ENCODE results near the gene LARP1B. TPM values are rescaled to one million over a fixed set of nuclear protein-coding genes. Genes with fewer than 3 reads are reported as not detected.

Gene LARP1B
- total and polyA plus RNA-seq, 2 of the 8 experiments (the other 6 are each of a cell fraction or from before 2014, with no cell fraction given) = 10.6 to 47.0 TPM

GRCh38 chr4:128153800-128154199 lies 92.7 kb downstream of the LARP1B start (continued):
- TF ChIP-seq CHD7 (IDR thresholded peaks at IDR 0.05; ENCODE audit: insufficient replicate concordance, low read length) = no peak
- no peak for TF ChIP-seq RXRA (IDR thresholded peaks at IDR 0.05; ENCODE audit: insufficient read depth, low read depth, low read length)
- no peak for TF ChIP-seq JUN (IDR thresholded peaks at IDR 0.05; ENCODE audit: low read depth, low read length)
- no peak for TF ChIP-seq SAP30 (IDR thresholded peaks at IDR 0.05; ENCODE audit: insufficient read depth, insufficient replicate concordance, low read length)
- TF ChIP-seq SUZ12 (IDR thresholded peaks at IDR 0.05; ENCODE audit: low read length) = no peak
- no peak for TF ChIP-seq CHD2 (IDR thresholded peaks at IDR 0.05; ENCODE audit: low read length)
- no peak for TF ChIP-seq ATF2 (IDR thresholded peaks at IDR 0.05; ENCODE audit: low read length)
- no peak for TF ChIP-seq SP4 (IDR thresholded peaks at IDR 0.05; ENCODE audit: low read length)
- no peak for TF ChIP-seq SIX5 (IDR thresholded peaks at IDR 0.05; ENCODE audit: low read depth, low read length)
- no peak for TF ChIP-seq SRF (IDR thresholded peaks at IDR 0.05; ENCODE audit: low read depth, low read length)
- no peak for TF ChIP-seq BACH1 (IDR thresholded peaks at IDR 0.05; ENCODE audit: low read length)

Measured in H1 (cell line).